Panc1 (cell line): Measurements from ENCODE around the gene DNAL4. TPM values are rescaled to one million over a fixed set of nuclear protein-coding genes. Genes with fewer than 3 reads are reported as not detected.

Experiments used
- ATAC-seq: fragments of 200-7000 bp; cut with Tn5 transposase; 2 replicates; pipeline ENCODE4 v1.9.1; 2020; ENCODE audit warnings: mild to moderate bottlenecking, moderate library complexity
- BruUV-seq: library from RNA; stranded (reverse); fragments of 400-500 nt; replicated peaks from 2 replicates; lab custom pipeline; 2021; lab: Mats Ljungman, UMichigan
- CTCF ChIA-PET: fragments of 300-600 bp; sonication (Branson Sonifier 250); formaldehyde crosslinking; loops from one replicate; lab custom pipeline; 2022; ENCODE audit warnings: antibody characterized with exemption; lab: Charles Lee
- POLR2A ChIA-PET: fragments of 300-600 bp; sonication (Branson Sonifier 250); formaldehyde crosslinking; loops from one replicate; lab custom pipeline; 2022; ENCODE audit warnings: antibody characterized with exemption; lab: Charles Lee
- DNase-seq: peaks from one replicate; pipeline ENCODE4 v3.0.0-alpha.2; 2010; ENCODE audit warnings: low read depth, low spot score
- H3K27ac ChIP-seq: 2 replicates; pipeline ENCODE4 v1.5.1; 2011; ENCODE audit warnings: mild to moderate bottlenecking, low read length, inconsistent platforms
- H3K27me3 ChIP-seq: fragments of 200-500 bp; sonication (Bioruptor generic); 2 replicates; pipeline ENCODE4 v1.6.0; 2014; ENCODE audit warnings: low read length, inconsistent platforms; ENCODE audit not compliant: control insufficient read depth, insufficient read depth
- H3K36me3 ChIP-seq: fragments of 200-500 bp; sonication (Bioruptor generic); 2 replicates; pipeline ENCODE4 v1.5.1; 2014; ENCODE audit warnings: inconsistent platforms, mild to moderate bottlenecking, low read length, moderate library complexity; ENCODE audit not compliant: control insufficient read depth, insufficient read depth
- H3K4me1 ChIP-seq: 2 replicates; pipeline ENCODE4 v1.5.1; 2011; ENCODE audit warnings: inconsistent platforms, mild to moderate bottlenecking, low read length, moderate library complexity; ENCODE audit not compliant: control insufficient read depth, insufficient read depth
- H3K4me3 ChIP-seq, 2 experiments: 2 replicates each; pipeline ENCODE4 v1.5.1; 2011 to 2012; ENCODE audit warnings: low read depth in 2 of 2, low read length in 2 of 2, mild to moderate bottlenecking in 2 of 2, inconsistent platforms in 1 of 2, moderate library complexity in 1 of 2
- H3K9me3 ChIP-seq: fragments of 200-500 bp; sonication (Bioruptor generic); 2 replicates; pipeline ENCODE4 v1.5.1; 2014; ENCODE audit warnings: low read depth, mild to moderate bottlenecking, inconsistent platforms, low read length, moderate library complexity; ENCODE audit not compliant: control insufficient read depth, insufficient read depth
- CTCF ChIP-seq: fragments of 450-650 bp; IDR thresholded peaks from 2 replicates; pipeline ENCODE4 v1.5.1; 2017; ENCODE audit warnings: mild to moderate bottlenecking
- POLR2AphosphoS5 ChIP-seq: IDR thresholded peaks from 2 replicates; pipeline ENCODE4 v1.6.1; 2012; ENCODE audit warnings: mild to moderate bottlenecking, low read depth, low read length, moderate library complexity
- REST ChIP-seq, 2 experiments: IDR thresholded peaks; 2 replicates each; pipeline ENCODE4 v1.6.1; 2011 to 2012; ENCODE audit warnings: low read depth in 2 of 2, control low read depth in 1 of 2, low read length in 1 of 2, mild to moderate bottlenecking in 1 of 2, moderate library complexity in 1 of 2; ENCODE audit not compliant: insufficient read depth in 1 of 2
- SIN3A ChIP-seq: IDR thresholded peaks from 2 replicates; pipeline ENCODE4 v1.6.1; 2012; ENCODE audit warnings: low read depth, mild to moderate bottlenecking, low read length, moderate library complexity, borderline replicate concordance; ENCODE audit not compliant: insufficient read depth
- TCF7L2 ChIP-seq: IDR thresholded peaks from 2 replicates; pipeline ENCODE4 v1.6.1; 2011; ENCODE audit warnings: mild to moderate bottlenecking, low read depth, low read length, inconsistent platforms
- in situ Hi-C: cut with HindIII; loops from 2 replicates; pipeline ENCODE4 v1.10.0; 2016; ENCODE audit warnings: low sequenced_read_pairs, low pct_unique_long_range_greater_than_20kb
- intact Hi-C: fragments of 100-400 bp; cut with micrococcal nuclease; formaldehyde crosslinking; loops from one replicate; pipeline ENCODE4 v1.10.0; 2022; ENCODE audit not compliant: unreplicated experiment
- total RNA-seq: library from RNA; stranded (reverse); gene quantifications from one replicate; pipeline ENCODE4 v1.2.1, GENCODE V29; 2021; ENCODE audit not compliant: unreplicated experiment

DNAL4 gene
- total RNA-seq, 1 experiment from 2014 or later: 10.5 TPM

GRCh38 chr22:38740116-38740723, 53.7 kb downstream of the DNAL4 start:
- Histone ChIP-seq H3K27ac (no peak overlapping the region), H3K4me3 (no peak overlapping the region), H3K9me3 (no peaks in the 10 kb centered on the region), H3K4me1 (no peaks in the 10 kb centered on the region), H3K36me3 (no peaks in the 10 kb centered on the region), H3K27me3 (no peaks in the 10 kb centered on the region)
- in situ Hi-C loops: no loop called here
- BruUV-seq: no TSS peak
- DNase-seq: no peak
- no peak for TF ChIP-seq REST (IDR thresholded peaks at IDR 0.05; ENCODE audit: insufficient read depth in 1 of 2, low read depth in 2 of 2, low read length in 1 of 2)
- no peak for TF ChIP-seq SIN3A
- TF ChIP-seq CTCF: no peak
- TF ChIP-seq POLR2AphosphoS5: no peak
- CTCF ChIA-PET: no interaction called here
- POLR2A ChIA-PET: interaction anchor here (0.6 kb wide), 1 partner anchor 20 kb away, joined by 6 read pairs; no protein-coding TSS in a partner anchor
- ATAC-seq: no peak
- intact Hi-C loops: no loop called here

GRCh38 chr22:38739300-38740055, 54.5 kb downstream of the DNAL4 start:
- no TSS peak for BruUV-seq
- in situ Hi-C loops: no loop called here
- no peak overlapping the region for H3K27ac ChIP-seq
- no peak for TF ChIP-seq SIN3A
- no peak for TF ChIP-seq POLR2AphosphoS5
- no peak for TF ChIP-seq CTCF
- TF ChIP-seq TCF7L2: no peak
- TF ChIP-seq REST (IDR thresholded peaks at IDR 0.05; ENCODE audit: insufficient read depth in 1 of 2, low read depth in 2 of 2, low read length in 1 of 2): no peak
- ATAC-seq (no peak), DNase-seq (no peak)
- no peak overlapping the region for H3K4me3 ChIP-seq
- CTCF ChIA-PET: no interaction called here
- POLR2A ChIA-PET: no interaction called here
- H3K4me1 ChIP-seq: no peaks in the 10 kb centered on the region
- H3K9me3 ChIP-seq: no peaks in the 10 kb centered on the region
- intact Hi-C loops: no loop called here
- H3K27me3 ChIP-seq: no peaks in the 10 kb centered on the region
- no peaks in the 10 kb centered on the region for H3K36me3 ChIP-seq
